SK-N-SH (cell line): Measurements from ENCODE around the gene NT5DC3.

Experiments
- EZH2phosphoT487 ChIP-seq: fragments of 200-600 bp; sonication (generic); IDR thresholded peaks from 2 replicates; pipeline ENCODE4 v1.6.1; 2017; ENCODE audit warnings: low read depth, mixed run types, mild to moderate bottlenecking, antibody characterized with exemption, moderate library complexity, borderline replicate concordance
- FOXJ3 ChIP-seq: sonication (generic); formaldehyde crosslinking; IDR thresholded peaks from 2 replicates; pipeline ENCODE4 v1.5.1; 2020; ENCODE audit warnings: mild to moderate bottlenecking, missing genetic modification reagents
- GATA2 ChIP-seq: sonication (generic); formaldehyde crosslinking; IDR thresholded peaks from 2 replicates; pipeline ENCODE4 v1.5.0; 2020; ENCODE audit warnings: mild to moderate bottlenecking, missing genetic modification reagents
- JUND ChIP-seq: IDR thresholded peaks from 2 replicates; pipeline ENCODE4 v1.4.0; 2012
- MAX ChIP-seq: IDR thresholded peaks from 2 replicates; pipeline ENCODE4 v1.4.0; 2012; ENCODE audit warnings: low read depth
- POLR2AphosphoS5 ChIP-seq: IDR thresholded peaks from 2 replicates; pipeline ENCODE4 v1.6.1; 2012; ENCODE audit warnings: low read depth, low read length
- RAD21 ChIP-seq: IDR thresholded peaks from 2 replicates; pipeline ENCODE4 v1.6.1; 2012; ENCODE audit warnings: mild to moderate bottlenecking, low read length
- RCOR1 ChIP-seq: fragments of 150-350 bp; IDR thresholded peaks from 2 replicates; pipeline ENCODE4 v1.6.1; 2017; ENCODE audit warnings: antibody characterized with exemption, low read length
- REST ChIP-seq: IDR thresholded peaks from 2 replicates; pipeline ENCODE4 v1.6.1; 2012; ENCODE audit warnings: mild to moderate bottlenecking, low read depth, low read length, moderate library complexity
- RFX5 ChIP-seq: IDR thresholded peaks from 2 replicates; pipeline ENCODE4 v1.6.1; 2012; ENCODE audit warnings: mild to moderate bottlenecking, improper control_type of control experiment, low read length
- SIN3A ChIP-seq: IDR thresholded peaks from 2 replicates; pipeline ENCODE4 v1.6.1; 2012; ENCODE audit warnings: low read depth, mild to moderate bottlenecking, low read length, moderate library complexity, borderline replicate concordance
- TAF1 ChIP-seq: IDR thresholded peaks from 2 replicates; pipeline ENCODE4 v1.6.1; 2012; ENCODE audit warnings: low read depth, mild to moderate bottlenecking, low read length, moderate library complexity, borderline replicate concordance
- TCF12 ChIP-seq: IDR thresholded peaks from 2 replicates; pipeline ENCODE4 v1.4.0; 2012
- TF ChIP-seq, protein P1 (sequence below): fragments of 200-600 bp; sonication (generic); IDR thresholded peaks from 2 replicates; pipeline ENCODE4 v1.6.1; 2017; ENCODE audit warnings: antibody characterized with exemption, mild to moderate bottlenecking, moderate library complexity

DNA sequence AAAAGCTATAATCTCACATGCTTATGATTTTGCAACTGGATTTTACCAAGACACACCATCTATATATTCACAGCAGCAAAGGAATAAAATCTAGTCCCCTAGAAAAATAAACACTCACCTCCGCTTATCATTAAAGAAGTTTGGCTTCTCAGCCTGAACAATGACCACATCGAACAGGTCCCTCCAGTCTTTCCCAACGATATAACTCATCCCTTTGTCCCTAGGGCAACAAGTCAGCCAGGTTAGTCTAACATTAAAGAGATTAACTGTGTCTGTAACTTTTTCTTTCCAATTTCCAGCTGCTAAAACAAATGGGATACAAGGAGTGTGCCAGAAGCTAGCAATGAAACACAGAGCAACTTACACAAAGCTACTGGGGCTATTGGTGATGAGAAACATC lies 48.0 kb downstream of the NT5DC3 start:
- TF ChIP-seq, protein P1, sequence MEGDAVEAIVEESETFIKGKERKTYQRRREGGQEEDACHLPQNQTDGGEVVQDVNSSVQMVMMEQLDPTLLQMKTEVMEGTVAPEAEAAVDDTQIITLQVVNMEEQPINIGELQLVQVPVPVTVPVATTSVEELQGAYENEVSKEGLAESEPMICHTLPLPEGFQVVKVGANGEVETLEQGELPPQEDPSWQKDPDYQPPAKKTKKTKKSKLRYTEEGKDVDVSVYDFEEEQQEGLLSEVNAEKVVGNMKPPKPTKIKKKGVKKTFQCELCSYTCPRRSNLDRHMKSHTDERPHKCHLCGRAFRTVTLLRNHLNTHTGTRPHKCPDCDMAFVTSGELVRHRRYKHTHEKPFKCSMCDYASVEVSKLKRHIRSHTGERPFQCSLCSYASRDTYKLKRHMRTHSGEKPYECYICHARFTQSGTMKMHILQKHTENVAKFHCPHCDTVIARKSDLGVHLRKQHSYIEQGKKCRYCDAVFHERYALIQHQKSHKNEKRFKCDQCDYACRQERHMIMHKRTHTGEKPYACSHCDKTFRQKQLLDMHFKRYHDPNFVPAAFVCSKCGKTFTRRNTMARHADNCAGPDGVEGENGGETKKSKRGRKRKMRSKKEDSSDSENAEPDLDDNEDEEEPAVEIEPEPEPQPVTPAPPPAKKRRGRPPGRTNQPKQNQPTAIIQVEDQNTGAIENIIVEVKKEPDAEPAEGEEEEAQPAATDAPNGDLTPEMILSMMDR = no peak
- TF ChIP-seq REST = no peak
- TF ChIP-seq RFX5 = no peak
- TF ChIP-seq FOXJ3 = no peak
- TF ChIP-seq POLR2AphosphoS5 = no peak
- no peak for TF ChIP-seq MAX
- no peak for TF ChIP-seq JUND
- no peak for TF ChIP-seq RCOR1
- TF ChIP-seq SIN3A = no peak
- no peak for TF ChIP-seq TAF1
- TF ChIP-seq GATA2 (CRISPR knock-in tag) = no peak
- TF ChIP-seq EZH2phosphoT487 = no peak
- no peak for TF ChIP-seq TCF12
- TF ChIP-seq RAD21 = no peak
